Measurements from ENCODE around the gene SNX6. TPM values are rescaled to one million over a fixed set of nuclear protein-coding genes. Genes with fewer than 3 reads are reported as not detected.

Gene SNX6
- total RNA-seq, 2 donors from 2014 or later, result 28.8 to 41.2 TPM

- no peak for ATAC-seq
- intact Hi-C loops (cut with DNase I), result no loop called here
- 8 to 9% methylated on average over 5 of the region's 5 CpGs for WGBS, 2 donors
- no peaks in the 10 kb centered on the region for H3K36me3 ChIP-seq (replicated peaks in 1 of 2; ENCODE audit: insufficient read depth in 1 of 2, low read depth in 2 of 2)
- H3K9me3 ChIP-seq, result no peaks in the 10 kb centered on the region
- peaks cover 10% of the 10 kb centered on the region for H3K4me1 ChIP-seq
- TF ChIP-seq, protein P1, sequence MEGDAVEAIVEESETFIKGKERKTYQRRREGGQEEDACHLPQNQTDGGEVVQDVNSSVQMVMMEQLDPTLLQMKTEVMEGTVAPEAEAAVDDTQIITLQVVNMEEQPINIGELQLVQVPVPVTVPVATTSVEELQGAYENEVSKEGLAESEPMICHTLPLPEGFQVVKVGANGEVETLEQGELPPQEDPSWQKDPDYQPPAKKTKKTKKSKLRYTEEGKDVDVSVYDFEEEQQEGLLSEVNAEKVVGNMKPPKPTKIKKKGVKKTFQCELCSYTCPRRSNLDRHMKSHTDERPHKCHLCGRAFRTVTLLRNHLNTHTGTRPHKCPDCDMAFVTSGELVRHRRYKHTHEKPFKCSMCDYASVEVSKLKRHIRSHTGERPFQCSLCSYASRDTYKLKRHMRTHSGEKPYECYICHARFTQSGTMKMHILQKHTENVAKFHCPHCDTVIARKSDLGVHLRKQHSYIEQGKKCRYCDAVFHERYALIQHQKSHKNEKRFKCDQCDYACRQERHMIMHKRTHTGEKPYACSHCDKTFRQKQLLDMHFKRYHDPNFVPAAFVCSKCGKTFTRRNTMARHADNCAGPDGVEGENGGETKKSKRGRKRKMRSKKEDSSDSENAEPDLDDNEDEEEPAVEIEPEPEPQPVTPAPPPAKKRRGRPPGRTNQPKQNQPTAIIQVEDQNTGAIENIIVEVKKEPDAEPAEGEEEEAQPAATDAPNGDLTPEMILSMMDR (IDR thresholded peaks at IDR 0.05), result no peak
- no peak for TF ChIP-seq POLR2A (IDR thresholded peaks at IDR 0.05)
- DNase-seq, result no peak
- H3K27me3 ChIP-seq, result no peaks in the 10 kb centered on the region
- H3K4me3 ChIP-seq, result no peak overlapping the region
- peak overlapping the region in 2 of 4 donors; percentile 88 for H3K27ac ChIP-seq
These were observed 1.2 kb downstream of the SNX6 start for GRCh38 chr14:34628681-34629135.

- no peak for TF ChIP-seq POLR2A (IDR thresholded peaks at IDR 0.05)
- TF ChIP-seq, protein P1 (IDR thresholded peaks at IDR 0.05), result no peak
- 75 to 80% methylated on average over 3 of the region's 3 CpGs for WGBS, 2 donors
- H3K4me3 ChIP-seq, result no peak overlapping the region
- H3K9me3 ChIP-seq, result no peaks in the 10 kb centered on the region
- intact Hi-C loops (cut with DNase I), result no loop called here
- DNase-seq (no peak), ATAC-seq (no peak)
- H3K27me3 ChIP-seq, result no peaks in the 10 kb centered on the region
- no peak overlapping the region for H3K27ac ChIP-seq
- peaks cover 3% of the 10 kb centered on the region for H3K4me1 ChIP-seq
- H3K36me3 ChIP-seq (replicated peaks in 1 of 2; ENCODE audit: insufficient read depth in 1 of 2, low read depth in 2 of 2), result no peaks in the 10 kb centered on the region
These were observed 6.4 kb downstream of the SNX6 start for GRCh38 chr14:34623506-34623905.

GRCh38 chr14:34620839-34621238 is 9.1 kb downstream of the SNX6 start:
- TF ChIP-seq, protein P1 (IDR thresholded peaks at IDR 0.05), result no peak
- no peak for TF ChIP-seq POLR2A (IDR thresholded peaks at IDR 0.05)
- ATAC-seq, result no peak
- Histone ChIP-seq H3K27me3 (no peaks in the 10 kb centered on the region), H3K4me1 (no peaks in the 10 kb centered on the region), H3K27ac (no peak overlapping the region), H3K9me3 (no peaks in the 10 kb centered on the region), H3K36me3 (replicated peaks in 1 of 2; ENCODE audit: insufficient read depth in 1 of 2, low read depth in 2 of 2) (no peaks in the 10 kb centered on the region), H3K4me3 (no peak overlapping the region)
- intact Hi-C loops (cut with DNase I), result no loop called here
- WGBS, 2 donors, result 77 to 87% methylated on average over 3 of the region's 3 CpGs
- no peak for DNase-seq

DNA sequence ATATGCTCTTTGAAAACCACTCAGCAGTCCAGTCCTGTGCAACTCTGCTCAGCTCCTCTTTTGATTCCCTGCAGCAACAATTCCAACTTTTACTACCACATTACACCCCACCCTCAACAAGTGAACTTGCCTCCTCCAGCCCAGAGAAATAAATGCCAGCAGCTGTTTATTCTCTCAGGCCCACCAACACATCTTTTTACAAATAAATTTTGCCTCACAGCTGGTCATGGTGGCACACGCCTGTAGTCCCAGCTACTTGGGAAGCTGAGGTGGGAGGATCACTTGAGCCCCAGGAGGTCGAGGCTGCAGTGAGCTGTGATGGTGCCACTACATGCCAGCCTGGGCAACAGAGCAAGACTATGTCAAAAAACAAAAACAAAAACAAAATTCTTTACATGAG is 9.8 kb downstream of the SNX6 start:
- intact Hi-C loops (cut with DNase I), result no loop called here
- ATAC-seq (no peak), DNase-seq (no peak)
- Histone ChIP-seq H3K4me3 (no peak overlapping the region), H3K27me3 (no peaks in the 10 kb centered on the region), H3K27ac (no peak overlapping the region), H3K4me1 (no peaks in the 10 kb centered on the region), H3K36me3 (replicated peaks in 1 of 2; ENCODE audit: insufficient read depth in 1 of 2, low read depth in 2 of 2) (no peaks in the 10 kb centered on the region), H3K9me3 (no peaks in the 10 kb centered on the region)
- TF ChIP-seq, protein P1 (IDR thresholded peaks at IDR 0.05), result no peak
- TF ChIP-seq POLR2A (IDR thresholded peaks at IDR 0.05), result no peak
- 97 to 100% methylated on average over 2 of the region's 2 CpGs for WGBS, 2 donors

DNA sequence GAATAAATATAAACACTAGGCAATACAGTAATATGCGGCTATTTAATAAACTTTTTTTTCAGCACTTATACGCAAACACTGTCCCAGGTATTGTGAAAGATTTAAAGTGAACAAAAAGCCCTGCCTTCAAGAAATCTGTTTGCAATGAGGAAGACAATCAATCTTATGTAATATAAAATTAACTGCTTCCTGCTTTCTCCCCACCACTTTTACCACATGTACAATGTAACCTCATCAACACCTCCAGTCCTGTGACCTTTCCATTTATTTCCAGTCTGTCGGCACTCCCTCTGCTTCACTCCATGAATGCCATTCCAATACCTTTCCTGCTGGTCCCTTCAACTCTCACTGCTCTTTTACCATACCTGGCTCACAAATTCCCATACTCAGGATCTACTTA is 10.5 kb downstream of the SNX6 start:
- Histone ChIP-seq H3K36me3 (replicated peaks in 1 of 2; ENCODE audit: insufficient read depth in 1 of 2, low read depth in 2 of 2) (no peaks in the 10 kb centered on the region), H3K4me3 (no peak overlapping the region), H3K9me3 (no peaks in the 10 kb centered on the region), H3K27ac (no peak overlapping the region), H3K27me3 (no peaks in the 10 kb centered on the region), H3K4me1 (no peaks in the 10 kb centered on the region)
- ATAC-seq, result no peak
- DNase-seq, result no peak
- TF ChIP-seq POLR2A (IDR thresholded peaks at IDR 0.05), result no peak
- TF ChIP-seq, protein P1 (IDR thresholded peaks at IDR 0.05), result no peak
- intact Hi-C loops (cut with DNase I), result no loop called here
- WGBS, 2 donors, result 56 to 84% methylated on average over 3 of the region's 3 CpGs

Measured in body of pancreas (tissue), 4 donors.